GM21515 (cell line): Measurements from ENCODE around the gene DISP2.

ENCODE experiments used
- ATAC-seq: cut with Tn5 transposase; IDR thresholded peaks from one replicate; pipeline ENCODE4 v1.9.1; 2021; ENCODE audit not compliant: unreplicated experiment

Gene DISP2

DNA sequence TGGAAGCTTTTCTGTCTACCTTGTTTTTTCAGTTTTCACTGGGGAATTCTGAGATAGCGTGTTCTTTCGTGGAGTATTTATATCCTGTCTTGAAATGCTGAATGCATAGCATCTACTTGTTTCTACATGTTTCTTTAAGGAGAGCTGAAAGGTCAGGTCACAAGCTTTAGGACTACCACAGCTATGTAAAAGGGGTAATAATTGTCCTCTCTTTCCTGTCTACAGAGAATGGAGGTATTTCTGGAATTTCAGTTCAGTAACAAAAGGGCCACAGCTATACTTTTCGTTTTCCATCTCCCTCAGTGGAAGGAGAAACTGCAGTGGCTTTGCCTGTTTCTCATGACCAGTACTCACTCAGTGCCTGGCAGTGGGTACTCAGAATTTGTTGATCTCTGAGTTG is 29.8 kb upstream of the DISP2 start:
- ATAC-seq, result no peak

DNA sequence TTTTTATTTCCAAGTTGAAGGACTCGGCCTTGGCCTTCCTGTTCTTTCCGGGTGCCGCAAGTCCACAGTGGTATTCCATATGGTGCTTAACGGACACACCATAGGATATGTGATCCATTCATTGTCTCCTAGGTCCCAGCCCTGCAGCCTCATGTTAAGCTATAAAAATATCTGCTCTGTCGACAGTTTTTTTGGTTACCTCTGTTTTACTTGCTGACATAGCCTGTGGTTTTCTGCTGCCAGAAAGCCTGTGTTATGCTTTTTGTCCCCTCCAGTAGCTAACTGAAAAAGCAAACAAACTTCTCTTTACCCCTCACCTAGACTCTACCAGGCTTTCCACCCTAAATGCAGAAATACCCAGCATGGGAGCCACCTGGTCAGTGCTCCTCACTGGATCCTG is 29.3 kb upstream of the DISP2 start:
- no peak for ATAC-seq

DNA sequence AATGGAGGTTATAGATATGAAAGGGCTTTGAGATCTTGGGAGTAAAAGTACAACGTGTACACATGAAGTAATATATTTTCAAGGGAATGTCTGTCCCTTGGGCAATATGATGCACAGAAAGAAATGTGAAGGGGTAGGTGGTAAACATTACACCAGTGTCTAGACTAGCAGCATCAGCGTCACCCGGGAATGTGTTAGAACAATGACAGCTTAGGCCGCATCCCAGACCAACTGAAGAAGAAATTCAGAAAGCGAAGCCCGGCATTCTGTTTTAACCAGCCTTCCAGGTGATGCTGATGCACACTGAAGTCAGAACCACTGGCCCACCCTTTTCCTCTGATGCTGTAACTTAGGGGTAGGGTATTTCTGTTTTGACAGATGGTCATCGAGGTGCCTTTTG is 28.2 kb upstream of the DISP2 start:
- ATAC-seq, result no peak

DNA sequence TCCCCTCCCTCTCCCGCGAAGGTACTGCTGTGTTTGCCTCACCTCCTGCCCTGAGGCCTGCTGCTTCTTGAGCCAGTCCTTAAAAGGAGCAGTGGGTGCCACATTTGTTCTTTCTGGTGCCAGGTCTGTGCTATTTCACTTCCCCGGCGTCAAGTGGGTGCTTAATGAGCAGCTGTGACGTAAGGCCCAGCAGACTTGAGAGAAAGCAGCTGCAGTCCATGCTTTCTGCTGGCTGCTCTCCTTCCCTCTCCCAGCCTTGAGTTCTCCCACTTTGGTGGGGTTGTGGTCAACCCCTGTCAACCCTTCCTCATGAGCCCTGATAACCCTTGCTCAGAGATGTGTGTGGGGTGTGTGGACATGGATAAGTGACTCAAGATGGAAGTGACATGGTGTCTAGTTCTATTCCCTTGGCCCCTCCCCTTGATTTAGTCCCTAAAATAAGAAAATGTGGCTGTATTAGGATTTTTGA is 27.6 kb upstream of the DISP2 start:
- ATAC-seq, result no peak

DNA sequence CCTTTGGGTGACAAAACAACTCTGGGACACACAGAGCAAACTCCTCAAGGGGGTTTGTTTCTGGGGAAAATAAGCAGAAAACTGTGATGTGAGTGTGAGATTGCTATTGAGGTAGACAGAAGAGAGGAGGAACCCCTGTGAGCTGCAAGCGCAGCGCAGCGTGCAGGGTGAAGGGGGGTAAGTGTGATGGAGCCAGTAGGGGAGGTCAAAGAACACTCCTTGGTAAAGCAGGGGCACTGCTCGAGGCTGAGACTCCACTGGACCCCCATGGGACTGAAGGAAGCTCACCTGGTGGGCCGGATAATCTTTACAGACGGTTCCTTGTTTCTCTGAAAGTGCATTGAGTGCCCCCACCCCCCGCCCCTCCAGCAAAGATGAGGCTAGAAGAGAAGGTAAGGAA is 27.0 kb upstream of the DISP2 start:
- no peak for ATAC-seq

DNA sequence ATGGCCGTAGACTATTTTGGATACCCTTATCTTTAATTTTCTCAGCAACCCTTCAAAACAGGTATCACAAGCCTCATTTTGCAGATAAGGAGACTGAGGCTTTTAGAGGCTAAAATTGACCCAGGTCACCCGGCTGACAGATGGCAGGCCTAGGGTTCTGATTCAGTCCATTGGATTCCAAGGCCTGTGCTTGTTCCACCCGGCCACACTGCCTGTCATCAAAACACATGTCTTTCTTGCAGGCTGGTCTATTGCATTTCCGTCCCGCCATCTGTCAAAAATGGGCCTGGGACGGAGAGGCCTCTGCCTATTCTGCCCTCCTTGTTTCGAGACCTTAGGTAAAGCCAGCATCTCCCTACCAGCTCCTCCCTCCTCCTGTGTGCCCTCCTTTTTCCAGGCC is 26.4 kb upstream of the DISP2 start:
- ATAC-seq, result no peak

DNA sequence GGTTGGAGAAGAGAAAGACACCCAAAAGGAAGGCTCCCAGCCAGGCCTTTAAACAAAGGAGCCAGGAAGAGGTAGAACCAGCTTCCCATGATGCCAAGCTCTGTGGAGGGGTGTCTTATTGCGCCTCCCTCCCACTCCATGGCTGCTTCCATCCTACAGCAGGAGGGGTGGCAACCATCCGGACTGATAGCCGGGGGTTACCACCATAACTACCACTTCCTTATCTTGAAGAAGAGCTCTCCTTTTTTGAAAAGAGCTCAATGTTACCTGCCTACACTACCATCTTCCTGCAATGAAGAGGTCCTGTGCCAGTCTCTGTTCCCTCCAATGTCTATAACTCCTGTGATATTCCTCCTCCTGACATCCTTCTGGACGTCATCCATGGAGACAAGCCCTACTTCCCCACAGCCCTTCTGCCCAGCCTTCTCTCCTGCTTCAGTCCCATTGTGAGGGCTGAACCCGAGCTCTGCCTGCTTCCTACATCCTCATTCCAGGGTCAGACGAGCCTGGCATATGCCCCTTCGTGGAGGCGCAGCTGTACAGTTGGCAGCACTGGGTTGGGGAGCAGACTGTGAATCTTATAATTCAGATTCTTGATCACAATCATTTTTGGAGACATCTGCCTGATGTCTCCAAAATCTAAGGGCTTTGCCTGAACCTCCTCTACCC is 25.8 kb upstream of the DISP2 start:
- no peak for ATAC-seq

DNA sequence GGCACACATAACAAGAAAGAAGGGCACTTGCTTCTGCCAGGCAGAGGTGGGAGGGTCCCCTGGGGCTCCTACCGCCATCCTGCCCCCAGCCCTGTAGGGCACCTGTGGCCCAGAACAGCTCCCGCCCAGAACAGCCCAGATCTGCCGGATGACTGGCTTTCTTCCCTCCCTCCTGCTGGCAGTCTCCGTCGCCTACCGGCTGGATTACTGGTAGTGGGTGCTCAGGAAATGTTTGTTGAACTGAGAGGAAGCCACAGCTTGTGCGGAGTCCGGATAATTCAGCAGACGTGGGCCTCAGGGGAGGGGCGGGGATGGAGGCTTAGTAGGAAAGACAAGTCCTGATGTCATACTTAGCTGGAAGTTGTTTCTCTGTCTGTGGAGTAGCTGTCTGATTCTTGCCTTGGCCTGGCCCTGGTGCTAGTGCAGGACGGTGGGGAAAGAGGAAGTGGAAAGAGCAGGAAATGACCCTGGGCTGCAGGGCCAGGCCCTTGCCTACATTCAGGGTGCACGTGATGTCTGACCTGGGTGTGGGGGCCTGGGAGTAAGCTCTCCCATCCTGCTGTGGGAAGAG is 24.0 kb upstream of the DISP2 start:
- ATAC-seq, result no peak

DNA sequence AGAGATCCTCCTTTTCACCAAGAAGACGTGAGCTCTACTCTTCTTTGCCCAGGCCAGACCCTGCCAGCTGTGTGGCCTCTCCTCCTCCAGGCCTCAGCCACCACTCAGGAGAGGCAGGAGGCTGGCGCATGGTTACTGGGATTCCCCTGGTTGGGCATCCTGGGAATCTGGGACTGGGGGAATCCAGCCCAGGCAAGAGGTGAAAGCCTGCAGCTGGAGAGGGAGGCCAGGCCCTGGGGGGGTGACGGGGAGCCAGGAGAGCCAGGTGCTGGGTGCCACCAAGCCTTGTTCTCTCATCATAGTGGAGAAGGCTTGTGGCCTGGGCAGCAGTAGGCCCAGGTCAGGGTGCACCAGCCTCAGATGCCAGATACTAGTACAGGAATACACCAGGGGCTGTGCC is 23.5 kb upstream of the DISP2 start:
- no peak for ATAC-seq

DNA sequence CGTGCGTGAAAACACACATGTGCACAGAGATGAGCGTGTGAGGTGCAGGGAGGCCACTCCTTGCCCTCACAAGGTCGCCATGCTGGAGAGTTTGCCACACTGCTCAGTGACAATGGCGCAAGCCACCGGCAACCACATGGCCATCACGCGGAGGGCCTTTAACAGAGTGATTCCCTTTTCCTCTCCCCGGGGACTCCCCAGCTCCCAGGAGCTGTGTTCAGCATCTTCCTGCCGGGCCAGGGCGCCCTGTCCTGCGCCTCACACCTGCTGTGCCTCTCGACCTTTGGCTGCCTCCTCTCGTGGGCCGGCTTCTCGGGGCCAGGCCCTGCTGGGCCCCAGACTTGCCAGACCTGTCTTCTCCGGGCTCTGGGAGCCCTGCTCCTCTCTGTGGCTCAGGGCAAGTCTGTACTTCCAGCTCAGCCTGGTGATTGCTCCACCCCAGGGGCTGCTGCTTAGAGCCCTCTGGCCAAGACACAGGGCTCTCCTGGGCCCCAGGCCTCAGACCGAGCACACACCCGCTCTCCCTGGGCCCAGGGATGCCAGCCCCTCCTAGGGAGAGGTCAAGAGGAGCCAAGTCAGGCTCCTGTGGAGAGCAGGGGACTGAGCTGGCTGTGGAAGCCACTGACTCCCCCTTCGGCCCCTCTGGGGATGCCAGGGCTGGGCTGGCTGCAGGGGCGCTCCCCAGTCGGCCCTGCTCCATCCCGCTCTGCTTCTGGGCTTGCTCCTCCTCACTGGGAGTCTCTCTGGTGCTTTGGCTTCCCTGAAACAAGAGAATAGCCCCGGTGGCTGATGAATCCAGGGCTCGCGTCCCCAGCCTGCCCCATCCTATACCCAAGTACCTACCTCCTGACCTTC is 22.9 kb upstream of the DISP2 start:
- ATAC-seq, result no peak

DNA sequence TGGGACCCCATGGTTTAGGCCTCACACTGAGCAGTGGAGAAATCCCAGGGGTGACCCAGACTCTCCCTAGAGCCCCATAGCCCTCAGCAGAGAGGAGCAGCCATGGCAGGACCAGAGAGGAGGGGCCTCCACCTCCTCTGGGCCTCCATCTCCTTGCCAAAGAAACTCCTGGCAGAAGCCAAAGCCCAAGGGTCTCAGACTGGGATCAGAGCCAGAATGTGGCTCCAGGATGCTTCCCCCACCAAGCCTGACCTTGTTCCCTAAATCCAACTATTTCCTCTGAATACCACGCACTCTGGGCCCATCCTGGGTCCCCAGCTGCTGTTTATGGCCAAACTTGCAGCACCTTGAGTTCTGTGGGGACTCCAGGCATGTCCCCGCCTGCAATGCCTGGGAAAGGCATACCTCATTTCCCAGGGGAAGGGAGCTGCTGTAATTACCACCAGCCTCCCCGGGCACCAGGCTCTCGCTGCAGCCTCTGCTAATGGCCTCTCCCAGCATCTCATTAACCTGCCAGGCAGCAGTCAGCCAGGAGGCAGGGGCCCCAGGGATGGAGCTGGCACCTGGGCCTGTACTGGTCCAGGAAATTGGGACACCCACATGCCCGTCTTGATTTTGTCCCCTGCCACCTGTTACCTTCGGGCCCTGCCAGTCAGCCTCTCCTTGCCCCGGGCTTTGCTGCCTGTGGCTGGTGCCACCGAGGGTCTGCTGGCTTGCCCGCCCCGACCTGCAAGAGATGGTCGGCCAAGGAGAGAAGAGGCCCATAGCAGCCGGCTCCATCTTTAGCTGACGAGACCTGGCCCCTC is 21.9 kb upstream of the DISP2 start:
- no peak for ATAC-seq

DNA sequence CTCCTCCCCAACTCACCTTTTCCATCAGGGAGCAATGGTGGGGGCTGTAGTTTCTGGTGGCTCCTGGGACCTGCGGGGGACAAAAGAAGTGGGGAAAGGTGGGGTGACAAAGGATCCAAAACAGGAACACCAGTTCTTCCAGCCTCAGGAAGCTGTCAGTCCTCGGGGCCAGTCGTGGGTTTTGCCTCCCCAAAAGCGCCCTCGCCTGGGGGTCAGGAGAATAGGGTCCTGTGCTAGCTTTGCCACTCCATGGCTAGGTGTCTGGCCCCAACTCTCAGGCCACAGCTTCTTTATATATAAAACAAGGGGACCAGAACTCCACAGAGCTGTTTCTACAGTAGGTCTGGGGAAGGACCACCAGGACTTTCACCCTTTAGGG is 21.3 kb upstream of the DISP2 start:
- no peak for ATAC-seq

DNA sequence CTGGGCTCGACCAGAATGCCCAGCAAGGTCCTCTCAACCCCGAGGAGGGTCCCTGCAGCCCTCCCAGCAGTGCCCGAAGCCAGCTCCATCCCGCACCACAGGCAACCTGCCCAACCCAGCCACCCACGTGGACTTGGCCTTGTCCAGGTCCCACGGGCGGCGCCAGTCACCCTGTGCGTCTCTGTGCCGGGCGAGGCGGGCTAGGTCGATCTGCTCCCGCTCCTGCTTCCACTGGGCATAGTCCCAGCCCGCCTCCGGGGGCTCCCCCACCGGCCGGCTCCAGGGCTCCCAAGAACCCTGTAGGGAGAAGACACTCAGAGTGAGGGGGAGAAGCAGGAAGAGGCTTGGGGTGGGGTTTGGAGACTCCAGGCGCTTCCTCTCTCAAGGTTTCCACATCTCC is 20.4 kb upstream of the DISP2 start:
- no peak for ATAC-seq

DNA sequence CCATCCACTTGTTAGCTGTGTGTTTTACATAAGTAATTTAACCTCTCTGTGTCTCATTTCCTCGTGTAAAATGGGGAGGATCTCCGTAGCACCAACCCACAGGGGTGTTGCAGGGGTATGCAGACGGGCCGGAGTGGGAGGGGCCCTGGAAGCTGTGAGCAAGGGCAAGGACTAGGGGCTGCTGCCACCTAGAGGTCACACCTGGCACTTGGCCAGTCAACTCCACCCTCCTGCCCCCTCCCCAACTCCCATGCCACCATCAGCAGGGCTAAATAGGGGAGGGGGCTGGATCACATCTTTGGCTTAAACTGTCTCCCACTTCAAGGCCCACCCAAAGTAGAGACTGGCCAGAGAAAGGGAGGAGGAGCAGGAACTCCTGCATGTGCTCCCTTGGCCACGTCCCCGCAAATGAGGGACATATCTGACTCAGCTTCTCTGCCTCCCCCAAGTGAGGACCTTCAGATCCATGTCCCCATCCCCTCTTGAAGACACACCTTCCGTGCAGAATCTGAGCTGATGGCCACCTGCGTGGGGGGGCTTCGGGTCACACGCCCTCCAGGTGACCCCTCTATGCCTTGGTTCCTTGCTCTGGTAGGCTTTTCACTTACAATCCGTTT is 19.9 kb upstream of the DISP2 start:
- ATAC-seq, result no peak

DNA sequence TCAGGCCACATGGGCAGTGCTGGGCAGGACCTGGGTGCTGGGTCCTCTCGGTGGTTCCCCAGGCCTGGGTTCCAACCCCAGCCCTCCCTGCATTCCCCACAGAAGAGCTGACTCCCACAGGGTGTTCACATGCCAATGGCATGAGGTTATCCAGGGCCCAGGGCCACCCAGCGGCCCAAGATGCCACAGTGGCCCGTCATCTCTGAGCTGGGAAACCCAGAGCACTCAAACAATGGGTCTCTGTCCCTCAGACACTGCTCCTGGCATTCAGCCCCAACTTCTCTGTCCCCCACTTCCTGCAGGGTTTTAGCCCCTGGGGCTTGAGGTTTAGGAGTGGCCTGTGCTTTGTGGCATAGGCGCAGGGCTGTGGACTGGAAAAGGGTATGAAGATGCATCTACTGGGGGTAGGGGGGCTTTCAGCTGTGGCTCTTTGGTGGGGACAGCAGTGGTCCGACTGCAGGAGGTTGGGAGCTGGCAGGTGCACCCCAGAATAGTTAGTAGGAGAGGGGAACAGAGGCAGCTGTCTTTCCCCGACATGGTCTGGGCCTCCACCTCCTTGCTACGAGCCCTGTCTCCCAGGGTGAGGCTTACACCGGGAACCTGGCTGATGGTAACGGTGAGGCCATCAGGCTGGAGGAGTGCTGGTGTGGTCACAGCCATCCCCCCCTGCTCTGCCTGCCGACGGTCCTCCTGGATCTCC is 18.9 kb upstream of the DISP2 start:
- ATAC-seq, result no peak

DNA sequence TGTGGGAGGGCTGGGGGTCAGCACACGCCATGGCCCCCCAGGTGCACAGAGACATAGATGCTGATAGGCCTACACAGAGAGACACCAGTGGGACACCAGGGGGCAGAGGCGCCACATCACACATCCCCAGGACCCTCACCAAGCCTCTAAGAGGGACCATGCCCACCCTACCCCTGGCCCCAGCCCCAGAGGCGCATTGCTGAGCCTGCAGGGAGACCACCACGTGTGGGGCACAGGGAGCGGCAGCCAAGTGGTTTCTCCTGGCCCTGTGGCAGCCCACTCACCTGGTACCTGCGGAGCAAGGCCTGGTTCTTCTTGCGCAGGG is 18.4 kb upstream of the DISP2 start:
- ATAC-seq, result no peak

DNA sequence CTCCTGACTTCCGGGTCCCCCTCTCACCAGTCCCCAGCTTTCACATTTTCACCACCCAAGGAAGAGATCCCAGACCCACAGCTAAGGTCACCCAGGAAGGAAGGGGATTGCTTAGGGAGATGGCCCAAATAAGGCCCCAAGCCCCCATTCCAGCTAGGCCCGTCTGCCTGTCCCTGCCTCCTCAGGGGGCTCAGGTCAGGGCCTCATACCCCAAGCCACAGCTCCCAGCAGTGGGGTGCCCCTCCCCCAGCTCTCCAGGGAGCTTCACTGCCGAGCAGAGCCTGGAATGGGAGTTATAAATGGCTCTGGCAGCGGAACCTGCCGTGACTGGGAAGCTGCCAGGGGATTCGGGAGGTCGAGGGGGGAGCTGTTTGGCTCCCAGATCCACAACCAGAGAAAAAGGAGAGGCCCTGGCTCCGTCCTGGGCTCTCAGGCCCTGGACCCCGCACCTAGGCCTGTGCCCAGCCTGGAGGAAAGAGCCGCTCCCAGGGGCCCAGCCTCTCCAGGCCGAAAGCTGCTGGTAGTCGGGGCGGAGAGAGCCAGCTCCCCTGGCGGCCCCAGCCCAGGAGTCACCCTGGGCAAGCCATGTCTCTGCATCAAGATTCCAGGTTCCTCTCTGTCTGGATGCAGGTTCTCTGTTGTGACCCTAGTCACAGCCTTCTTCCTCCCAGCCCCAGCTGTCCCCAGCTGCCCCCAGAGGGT is 17.8 kb upstream of the DISP2 start:
- ATAC-seq, result no peak

DNA sequence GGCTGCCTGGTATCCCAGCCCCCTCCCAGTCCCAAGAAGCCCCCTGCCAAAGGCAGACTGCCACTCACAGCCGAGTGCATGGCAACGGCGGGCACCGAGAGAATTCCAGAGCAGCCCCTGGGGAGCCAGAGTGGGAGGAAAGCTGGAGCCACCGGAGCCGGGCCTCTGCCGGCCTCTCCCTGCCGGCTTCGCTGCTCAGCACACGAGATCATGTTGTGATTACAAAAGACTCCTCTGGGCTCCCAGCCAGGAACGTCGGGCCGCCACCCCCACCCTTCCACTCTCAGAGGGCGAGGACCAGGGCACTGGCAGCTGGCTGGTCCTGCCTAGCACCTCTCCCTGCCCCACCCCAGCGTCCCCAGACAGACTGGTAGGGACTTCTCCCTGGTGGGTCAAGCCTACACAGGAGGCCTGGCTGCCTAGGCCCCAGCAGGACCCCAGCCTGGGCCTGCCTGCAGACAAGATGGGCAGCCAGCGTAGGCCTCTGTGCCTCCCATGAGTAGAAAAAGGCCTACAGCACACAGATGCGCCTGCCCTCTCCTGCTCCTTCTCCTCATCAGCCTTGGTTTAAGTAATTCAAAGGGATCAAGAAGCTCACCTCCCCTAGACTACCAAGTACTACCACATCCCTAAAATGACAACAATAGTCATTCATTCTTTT is 17.1 kb upstream of the DISP2 start, which contains the start of gene CCDC9B:
Gene CCDC9B (minus strand): TSS at position 200 of the 661 bp plus-strand sequence. CDS start 120 bp downstream, at position 80.
- no peak for ATAC-seq
